ENCODE data around the gene SARDH. TPM values are rescaled to one million over a fixed set of nuclear protein-coding genes. Genes with fewer than 3 reads are reported as not detected.

Gene SARDH
- total RNA-seq, 3 donors from 2014 or later, result 0.23 to 2.1 (median 0.46) TPM

GRCh38 chr9:133659516-133659915, 78.6 kb downstream of the SARDH start:
- no peak for ATAC-seq
- TF ChIP-seq CTCF (IDR thresholded peaks at IDR 0.05), result no peak
- intact Hi-C loops (cut with DNase I, micrococcal nuclease), result no loop called here

GRCh38 chr9:133658442-133659431, 79.4 kb downstream of the SARDH start:
- H3K9me3 ChIP-seq, result no peaks in the 10 kb centered on the region
- H3K4me3 ChIP-seq, result no peak overlapping the region
- DNase-seq (peak in 2 of 3 donors; percentile 41 to 67), ATAC-seq (peak; percentile 83)
- TF ChIP-seq CTCF (IDR thresholded peaks at IDR 0.05), result no peak
- H3K4me1 ChIP-seq (ENCODE audit: low read depth), result peaks cover 17% of the 10 kb centered on the region
- intact Hi-C loops (cut with DNase I, micrococcal nuclease), result no loop called here
- no peaks in the 10 kb centered on the region for H3K36me3 ChIP-seq (ENCODE audit: low read depth)

More at GRCh38 chr9:133659516-133659915, 78.6 kb downstream of the SARDH start:
- peaks cover 17% of the 10 kb centered on the region for H3K4me1 ChIP-seq (ENCODE audit: low read depth)
- no peaks in the 10 kb centered on the region for H3K9me3 ChIP-seq
- no peak overlapping the region for H3K4me3 ChIP-seq
- no peak for DNase-seq
- H3K36me3 ChIP-seq (ENCODE audit: low read depth), result no peaks in the 10 kb centered on the region

- Histone ChIP-seq H3K36me3 (ENCODE audit: low read depth) (no peaks in the 10 kb centered on the region), H3K9me3 (no peaks in the 10 kb centered on the region), H3K4me3 (no peak overlapping the region), H3K4me1 (ENCODE audit: low read depth) (peaks cover 17% of the 10 kb centered on the region)
- no peak for ATAC-seq
- TF ChIP-seq CTCF (IDR thresholded peaks at IDR 0.05), result no peak
- DNase-seq, result no peak
- intact Hi-C loops (cut with DNase I, micrococcal nuclease), result no loop called here
Measured at GRCh38 chr9:133657120-133657661, 81.0 kb downstream of the SARDH start.

- Histone ChIP-seq H3K4me1 (ENCODE audit: low read depth) (peaks cover 17% of the 10 kb centered on the region), H3K36me3 (ENCODE audit: low read depth) (no peaks in the 10 kb centered on the region), H3K9me3 (no peaks in the 10 kb centered on the region), H3K4me3 (no peak overlapping the region)
- intact Hi-C loops (cut with DNase I, micrococcal nuclease), result no loop called here
- DNase-seq (no peak), ATAC-seq (no peak)
- TF ChIP-seq CTCF (IDR thresholded peaks at IDR 0.05), result no peak
Measured at GRCh38 chr9:133656211-133657119, 81.7 kb downstream of the SARDH start.

GRCh38 chr9:133655701-133656100, 82.5 kb downstream of the SARDH start:
- no peak overlapping the region for H3K4me3 ChIP-seq
- peaks cover 17% of the 10 kb centered on the region for H3K4me1 ChIP-seq (ENCODE audit: low read depth)
- intact Hi-C loops (cut with DNase I, micrococcal nuclease), result no loop called here
- no peak for ATAC-seq
- DNase-seq, result no peak
- H3K9me3 ChIP-seq, result no peaks in the 10 kb centered on the region
- H3K36me3 ChIP-seq (ENCODE audit: low read depth), result no peaks in the 10 kb centered on the region
- TF ChIP-seq CTCF (IDR thresholded peaks at IDR 0.05), result no peak
